Measurements from ENCODE around the gene DKKL1. TPM values are rescaled to one million over a fixed set of nuclear protein-coding genes. Genes with fewer than 3 reads are reported as not detected.

DKKL1 gene
- polyA plus RNA-seq, 1 of the 3 experiments (the other 2 are of a cell fraction): 0.36 TPM

DNA sequence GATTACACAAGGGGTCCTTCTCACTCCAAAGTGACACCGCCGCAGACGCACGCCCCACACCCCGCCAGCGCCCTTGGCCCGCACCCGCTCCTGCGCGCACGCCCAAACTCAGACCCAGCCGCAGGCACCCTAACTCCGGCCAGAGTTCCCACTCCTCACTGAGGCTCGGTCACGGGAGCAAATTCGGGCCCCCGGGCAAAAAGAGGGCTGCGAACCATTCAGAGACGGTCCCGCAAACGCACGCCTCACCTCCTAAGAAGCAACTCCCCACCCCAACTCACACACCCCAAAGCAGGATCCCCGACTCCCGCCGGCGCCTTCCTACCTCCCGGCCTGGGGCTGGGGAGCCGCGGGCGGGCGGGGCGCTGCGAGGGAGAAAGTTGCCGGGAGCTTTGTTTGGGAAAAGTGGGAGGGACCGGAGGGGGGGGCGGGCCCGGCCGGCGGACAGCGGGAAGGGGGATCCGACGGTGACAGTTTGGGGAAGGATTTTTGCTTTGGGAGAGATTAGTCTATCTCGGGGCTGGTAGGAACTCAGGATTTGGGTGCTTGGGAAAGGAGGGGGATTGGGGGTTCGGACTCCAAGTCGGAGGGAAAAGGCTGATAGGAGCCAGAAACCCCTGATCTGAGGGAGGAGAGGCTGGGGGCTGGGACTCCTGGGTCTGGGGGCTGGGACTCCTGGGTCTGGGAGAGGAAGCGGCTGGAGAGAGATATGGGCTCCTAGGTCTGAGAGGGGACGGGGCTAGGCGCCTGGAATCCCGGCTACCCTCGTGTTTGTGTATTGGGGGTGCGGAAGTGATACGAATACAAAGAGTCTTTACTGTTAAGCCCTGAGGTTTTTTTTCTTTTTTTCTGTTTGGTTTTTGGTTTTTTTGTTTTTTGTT is 1.4 kb upstream of the DKKL1 start, which contains the start of gene TEAD2:
TSS of gene TEAD2 (minus strand) at position 369 of the 881 bp plus-strand sequence. CDS start 2,341 bp downstream, outside the sequence.
- peaks cover 4 to 21% of the 10 kb centered on the region in 2 experiments for H3K36me3 ChIP-seq (replicated peaks in 1 of 2; ENCODE audit: control insufficient read depth in 1 of 2, insufficient read depth in 2 of 2, low read length in 1 of 2)
- peak within 1 kb of the TSS; percentile 64 to 91 for H3K4me3 ChIP-seq (ENCODE audit: low read depth in 2 of 2, low read length in 1 of 2)
- no peaks in the 10 kb centered on the region for H3K9me2 ChIP-seq
- peaks cover 4% of the 10 kb centered on the region for H3F3A ChIP-seq (replicated peaks; ENCODE audit: insufficient read depth)
- H3K9ac ChIP-seq: peak within 1 kb of the TSS; percentile 99
- H3K4me1 ChIP-seq (ENCODE audit: control insufficient read depth in 1 of 2, insufficient read depth in 2 of 2, low read depth in 1 of 2, low read length in 1 of 2): no peaks in the 10 kb centered on the region; a peak in 1 of 4 replicates
- peak within 1 kb of the TSS; percentile 68 to 86 for H3K27ac ChIP-seq (ENCODE audit: low read depth in 2 of 2, low read length in 1 of 2)
- ChIA-PET POLR2A (no interaction called here), CTCF (interaction anchor here (0.8 kb wide), 1 partner anchor 12 kb away, joined by 3 read pairs; no protein-coding TSS in a partner anchor)
- peak within 1 kb of the TSS; percentile 94 for H3K4me2 ChIP-seq
- H3K9me3 ChIP-seq: no peaks in the 10 kb centered on the region
- H4K20me1 ChIP-seq (ENCODE audit: insufficient read depth): no peaks in the 10 kb centered on the region
- H2AFZ ChIP-seq (ENCODE audit: low read depth): peak within 1 kb of the TSS; percentile 91
- H3K79me2 ChIP-seq (ENCODE audit: insufficient read depth): peaks cover 39% of the 10 kb centered on the region
- 1% methylated on average over 49 of the region's 52 CpGs for WGBS (ENCODE audit: low lambda C conversion rate)
- DNase-seq: peak; percentile 69
- TF ChIP-seq POLR2AphosphoS5 (IDR thresholded peaks at IDR 0.05; ENCODE audit: low read depth, low read length) (peak; percentile 75), TEAD4 (IDR thresholded peaks at IDR 0.05; ENCODE audit: borderline replicate concordance, insufficient read depth) (no peak)
- no peaks in the 10 kb centered on the region for H3K27me3 ChIP-seq (ENCODE audit: insufficient read depth)

DNA sequence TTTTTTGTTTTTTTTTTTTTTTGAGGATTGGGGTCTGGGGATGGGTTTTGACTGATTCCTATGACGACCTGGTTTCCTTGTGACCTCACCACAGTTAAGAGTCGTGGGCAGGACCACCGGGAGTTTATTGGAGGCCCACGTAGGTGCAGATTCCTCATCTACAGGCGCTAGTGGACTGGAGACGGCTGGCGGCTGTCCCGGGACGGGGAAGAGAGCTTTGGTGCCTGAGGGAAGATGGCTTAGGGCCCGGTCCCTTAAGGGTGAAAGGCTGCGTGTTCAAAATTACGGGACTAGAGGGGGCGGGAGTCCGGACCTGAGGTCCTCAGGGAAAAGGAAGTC is 779 bp upstream of the DKKL1 start:
- H3F3A ChIP-seq (replicated peaks; ENCODE audit: insufficient read depth): peaks cover 4% of the 10 kb centered on the region
- H2AFZ ChIP-seq (ENCODE audit: low read depth): peak overlapping the region; percentile 91
- H3K79me2 ChIP-seq (ENCODE audit: insufficient read depth): peaks cover 39% of the 10 kb centered on the region
- peak overlapping the region; percentile 99 for H3K9ac ChIP-seq
- peak overlapping the region; percentile 34 to 86 for H3K27ac ChIP-seq (ENCODE audit: low read depth in 2 of 2, low read length in 1 of 2)
- peak overlapping the region; percentile 64 to 91 for H3K4me3 ChIP-seq (ENCODE audit: low read depth in 2 of 2, low read length in 1 of 2)
- ChIA-PET CTCF (interaction anchor here (0.8 to 1.2 kb wide), 2 partner anchors 13 to 80 kb away, joined by 3 read pairs; no protein-coding TSS in a partner anchor), POLR2A (no interaction called here)
- H3K4me2 ChIP-seq: peak overlapping the region; percentile 94
- TF ChIP-seq, protein P1, sequence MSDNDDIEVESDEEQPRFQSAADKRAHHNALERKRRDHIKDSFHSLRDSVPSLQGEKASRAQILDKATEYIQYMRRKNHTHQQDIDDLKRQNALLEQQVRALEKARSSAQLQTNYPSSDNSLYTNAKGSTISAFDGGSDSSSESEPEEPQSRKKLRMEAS (IDR thresholded peaks at IDR 0.05; ENCODE audit: low read depth): no peak
- no peak for TF ChIP-seq RCOR1 (IDR thresholded peaks at IDR 0.05; ENCODE audit: low read length)
- TF ChIP-seq RAD21 (IDR thresholded peaks at IDR 0.05; ENCODE audit: low read length): no peak
- no peak for TF ChIP-seq MXI1 (IDR thresholded peaks at IDR 0.05; ENCODE audit: low read depth, low read length)
- no peak for TF ChIP-seq FOXJ3 (CRISPR knock-in tag; IDR thresholded peaks at IDR 0.05)
- TF ChIP-seq, protein P2, sequence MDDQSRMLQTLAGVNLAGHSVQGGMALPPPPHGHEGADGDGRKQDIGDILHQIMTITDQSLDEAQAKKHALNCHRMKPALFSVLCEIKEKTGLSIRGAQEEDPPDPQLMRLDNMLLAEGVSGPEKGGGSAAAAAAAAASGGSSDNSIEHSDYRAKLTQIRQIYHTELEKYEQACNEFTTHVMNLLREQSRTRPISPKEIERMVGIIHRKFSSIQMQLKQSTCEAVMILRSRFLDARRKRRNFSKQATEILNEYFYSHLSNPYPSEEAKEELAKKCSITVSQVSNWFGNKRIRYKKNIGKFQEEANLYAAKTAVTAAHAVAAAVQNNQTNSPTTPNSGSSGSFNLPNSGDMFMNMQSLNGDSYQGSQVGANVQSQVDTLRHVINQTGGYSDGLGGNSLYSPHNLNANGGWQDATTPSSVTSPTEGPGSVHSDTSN (IDR thresholded peaks at IDR 0.05): no peak
- TF ChIP-seq YY1 (IDR thresholded peaks at IDR 0.05; ENCODE audit: low read depth): no peak
- TF ChIP-seq, protein P3, sequence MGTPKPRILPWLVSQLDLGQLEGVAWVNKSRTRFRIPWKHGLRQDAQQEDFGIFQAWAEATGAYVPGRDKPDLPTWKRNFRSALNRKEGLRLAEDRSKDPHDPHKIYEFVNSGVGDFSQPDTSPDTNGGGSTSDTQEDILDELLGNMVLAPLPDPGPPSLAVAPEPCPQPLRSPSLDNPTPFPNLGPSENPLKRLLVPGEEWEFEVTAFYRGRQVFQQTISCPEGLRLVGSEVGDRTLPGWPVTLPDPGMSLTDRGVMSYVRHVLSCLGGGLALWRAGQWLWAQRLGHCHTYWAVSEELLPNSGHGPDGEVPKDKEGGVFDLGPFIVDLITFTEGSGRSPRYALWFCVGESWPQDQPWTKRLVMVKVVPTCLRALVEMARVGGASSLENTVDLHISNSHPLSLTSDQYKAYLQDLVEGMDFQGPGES (IDR thresholded peaks at IDR 0.05; ENCODE audit: low read depth, low read length): no peak
- no peak for TF ChIP-seq ELF1 (IDR thresholded peaks at IDR 0.05)
- no peaks in the 10 kb centered on the region; a peak in 1 of 4 replicates for H3K4me1 ChIP-seq (ENCODE audit: control insufficient read depth in 1 of 2, insufficient read depth in 2 of 2, low read depth in 1 of 2, low read length in 1 of 2)
- DNase-seq: peak; percentile 48
- 1% methylated on average over 14 of the region's 14 CpGs for WGBS (ENCODE audit: low lambda C conversion rate)
- H3K36me3 ChIP-seq (replicated peaks in 1 of 2; ENCODE audit: control insufficient read depth in 1 of 2, insufficient read depth in 2 of 2, low read length in 1 of 2): peaks cover 4 to 16% of the 10 kb centered on the region in 2 experiments
- H4K20me1 ChIP-seq (ENCODE audit: insufficient read depth): no peaks in the 10 kb centered on the region
- no peaks in the 10 kb centered on the region for H3K9me3 ChIP-seq
- no peaks in the 10 kb centered on the region for H3K9me2 ChIP-seq
- H3K27me3 ChIP-seq (ENCODE audit: insufficient read depth): no peaks in the 10 kb centered on the region

Data from SK-N-SH (cell line).